Neural progenitor cell (in vitro differentiated cells): ENCODE results near the gene RHPN2.

Experiments used
- CTCF ChIP-seq: fragments of 200-600 bp; sonication (generic); IDR thresholded peaks from 2 replicates; pipeline ENCODE4 v1.5.1; 2017; ENCODE audit warnings: antibody characterized with exemption, mild to moderate bottlenecking
- EZH2 ChIP-seq: fragments of 200-600 bp; sonication (generic); IDR thresholded peaks from 2 replicates; pipeline ENCODE4 v1.6.1; 2017; ENCODE audit warnings: antibody characterized with exemption, mild to moderate bottlenecking, moderate library complexity

GRCh38 chr19:33024398-33024797 lies 40.3 kb downstream of the RHPN2 start:
- TF ChIP-seq EZH2 (no peak), CTCF (no peak)
